Activated CD4-positive, alpha-beta T cell treated with anti-CD3 and anti-CD28 coated beads for 36 hours (primary cell): ENCODE results near the gene CLDN25. TPM values are rescaled to one million over a fixed set of nuclear protein-coding genes. Genes with fewer than 3 reads are reported as not detected.

Experiments
- ATAC-seq: fragments of 200-7000 bp; cut with Tn5 transposase; one replicate; pipeline ENCODE4 v1.10.0; 2021; ENCODE audit warnings: mild to moderate bottlenecking, moderate library complexity
- CTCF ChIA-PET: fragments of 350-600 bp; sonication (Branson Sonifier 250); formaldehyde crosslinking; loops from one replicate; lab custom pipeline; 2021; ENCODE audit warnings: antibody characterized with exemption; lab: Charles Lee
- POLR2A ChIA-PET: fragments of 350-600 bp; sonication (Branson Sonifier 250); formaldehyde crosslinking; loops from one replicate; lab custom pipeline; 2021; ENCODE audit warnings: antibody characterized with exemption, inconsistent platforms; lab: Charles Lee
- DNase-seq: peaks from one replicate; pipeline ENCODE4 v3.0.0-alpha.2; 2020
- H3K27ac Mint-ChIP-seq: one replicate; pipeline ENCODE4 v1.8.0; 2021; ENCODE audit warnings: mixed read lengths
- H3K27me3 Mint-ChIP-seq: one replicate; pipeline ENCODE4 v1.8.0; 2021; ENCODE audit warnings: mixed read lengths
- H3K36me3 Mint-ChIP-seq: one replicate; pipeline ENCODE4 v1.8.0; 2021; ENCODE audit warnings: low read depth, mixed read lengths
- H3K4me1 Mint-ChIP-seq: one replicate; pipeline ENCODE4 v1.8.0; 2021; ENCODE audit warnings: mixed read lengths
- H3K4me3 Mint-ChIP-seq: one replicate; pipeline ENCODE4 v1.8.0; 2021; ENCODE audit warnings: mild to moderate bottlenecking, moderate library complexity, mixed read lengths
- H3K9me3 Mint-ChIP-seq: one replicate; pipeline ENCODE4 v1.8.0; 2021; ENCODE audit warnings: low read depth, mixed read lengths
- intact Hi-C, 2 experiments: fragments of 100-400 bp; cut with DNase I in 1 of 2; cut with micrococcal nuclease in 1 of 2; formaldehyde crosslinking; loops; one replicate each; pipeline versions ENCODE4 v1.14.2 to v1.15.1; 2022 to 2024; cut with DNase I, micrococcal nuclease
- total RNA-seq, 2 experiments: library from RNA; stranded (reverse); gene quantifications; one replicate each; pipeline ENCODE4 v1.2.3, GENCODE V29; 2021

Gene CLDN25
- total RNA-seq, 2 experiments from 2014 or later: not detected

DNA sequence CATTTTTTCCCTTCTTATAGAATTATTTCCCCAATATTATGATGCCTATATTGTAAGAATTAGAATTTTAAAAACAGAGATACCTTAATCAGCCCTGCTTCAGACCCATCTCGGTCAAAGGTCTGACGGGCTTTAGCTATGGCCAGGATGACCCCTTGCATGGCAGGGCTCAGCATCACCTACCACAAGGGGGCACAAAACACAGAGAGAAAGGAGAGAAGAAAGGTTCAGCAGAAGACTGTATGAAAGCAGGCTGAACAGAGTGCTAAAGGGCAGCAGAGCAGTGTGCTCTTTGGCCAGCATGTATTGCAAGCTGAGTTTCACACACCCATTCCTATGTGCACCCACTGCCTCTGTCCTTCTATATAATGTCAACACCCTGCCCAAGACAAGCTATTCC, 26.8 kb downstream of the CLDN25 start:
- ChIA-PET CTCF (interaction anchor here (0.7 to 2.3 kb wide), 4 partner anchors 10 to 511 kb away, joined by 3 to 7 read pairs (median 4); no protein-coding TSS in a partner anchor), POLR2A (no interaction called here)
- Mint-ChIP-seq H3K36me3 (peaks cover 18% of the 10 kb centered on the region), H3K4me1 (no peaks in the 10 kb centered on the region), H3K9me3 (no peaks in the 10 kb centered on the region), H3K27ac (no peak overlapping the region), H3K27me3 (no peaks in the 10 kb centered on the region), H3K4me3 (no peak overlapping the region)
- DNase-seq (peak; percentile 29), ATAC-seq (no peak)
- intact Hi-C loops: loop anchor here (2.0 to 5.0 kb wide), 2 partner anchors 456 kb away; no protein-coding TSS in a partner anchor

DNA sequence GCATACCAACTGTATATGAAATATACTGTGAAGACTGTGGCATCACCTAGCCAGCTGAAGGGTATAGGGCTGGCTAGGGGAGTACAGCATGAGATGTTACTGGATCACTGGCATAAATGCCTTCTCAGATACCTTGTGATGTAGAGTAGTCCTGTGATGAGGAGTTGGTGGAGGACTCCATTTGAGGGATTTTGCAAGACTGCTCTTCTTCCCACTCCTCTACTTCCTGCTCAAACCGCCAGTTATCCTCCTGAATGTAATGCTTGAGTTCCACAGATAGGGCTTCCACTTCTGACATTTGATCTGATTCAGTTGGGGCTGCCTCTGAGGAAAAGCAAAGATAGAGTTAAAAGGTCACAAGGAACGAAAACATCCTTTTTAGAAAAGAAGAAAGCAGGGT, 29.3 kb downstream of the CLDN25 start:
- Mint-ChIP-seq H3K27ac (no peak overlapping the region), H3K36me3 (peaks cover 21% of the 10 kb centered on the region), H3K4me1 (no peaks in the 10 kb centered on the region), H3K4me3 (no peak overlapping the region), H3K27me3 (no peaks in the 10 kb centered on the region), H3K9me3 (no peaks in the 10 kb centered on the region)
- ChIA-PET POLR2A (no interaction called here), CTCF (no interaction called here)
- DNase-seq (no peak), ATAC-seq (no peak)
- intact Hi-C loops: loop anchor here in 1 of 2 experiments (5.0 kb wide), 1 partner anchor 453 kb away; no protein-coding TSS in a partner anchor

DNA sequence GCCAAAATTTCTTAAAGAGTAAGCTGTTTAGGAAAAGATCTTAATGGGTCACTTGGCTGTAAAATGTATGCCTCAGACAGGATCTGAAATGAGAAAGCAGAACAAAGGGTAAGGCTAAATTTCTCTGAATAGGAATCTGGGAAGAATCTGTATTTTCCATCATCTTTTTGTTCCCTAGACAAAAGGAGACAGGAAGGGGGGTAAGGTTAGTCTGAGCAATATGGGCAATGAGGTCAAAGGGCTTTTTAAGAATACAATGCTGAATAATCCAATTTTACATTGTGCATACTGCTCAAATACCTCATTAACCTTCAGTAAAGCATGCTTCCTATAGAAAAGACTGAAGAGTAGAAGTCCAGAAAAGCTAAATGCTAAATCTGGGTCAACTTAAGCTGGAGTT, 34.6 kb downstream of the CLDN25 start:
- intact Hi-C loops: no loop called here
- Mint-ChIP-seq H3K4me1 (no peaks in the 10 kb centered on the region), H3K27me3 (no peaks in the 10 kb centered on the region), H3K9me3 (no peaks in the 10 kb centered on the region), H3K4me3 (no peak overlapping the region), H3K36me3 (peaks cover 15% of the 10 kb centered on the region), H3K27ac (no peak overlapping the region)
- ChIA-PET CTCF (interaction anchor here (1.1 to 3.1 kb wide), 2 partner anchors 18 to 41 kb away, joined by 3 to 13 read pairs; partner anchors contain the start of gene ZW10), POLR2A (no interaction called here)
- DNase-seq (no peak), ATAC-seq (no peak)

DNA sequence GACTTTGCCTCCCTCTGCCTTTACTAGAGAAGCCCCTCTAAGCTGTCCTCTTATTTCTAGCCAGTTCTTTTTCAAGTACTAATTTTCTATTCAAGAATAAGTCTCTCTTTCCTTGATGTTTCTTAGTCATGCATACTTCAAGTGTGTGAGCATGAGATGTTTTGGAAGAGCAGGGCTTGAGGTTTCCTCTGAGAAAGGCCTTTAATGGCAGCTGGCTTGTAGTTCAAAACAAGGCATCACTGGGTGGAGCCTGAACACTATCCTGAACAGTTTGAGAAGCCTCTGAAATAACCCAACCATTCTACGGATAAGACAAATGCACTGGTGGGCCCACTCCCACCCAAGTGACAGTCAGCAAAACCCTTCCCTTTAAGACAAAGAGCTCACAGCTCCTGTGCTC, 37.6 kb downstream of the CLDN25 start:
- peaks cover 22% of the 10 kb centered on the region for H3K36me3 Mint-ChIP-seq
- POLR2A ChIA-PET: no interaction called here
- CTCF ChIA-PET: no interaction called here
- H3K27me3 Mint-ChIP-seq: no peaks in the 10 kb centered on the region
- H3K9me3 Mint-ChIP-seq: no peaks in the 10 kb centered on the region
- DNase-seq (no peak), ATAC-seq (no peak)
- intact Hi-C loops: no loop called here
- no peaks in the 10 kb centered on the region for H3K4me1 Mint-ChIP-seq
- H3K4me3 Mint-ChIP-seq: no peak overlapping the region
- H3K27ac Mint-ChIP-seq: no peak overlapping the region

DNA sequence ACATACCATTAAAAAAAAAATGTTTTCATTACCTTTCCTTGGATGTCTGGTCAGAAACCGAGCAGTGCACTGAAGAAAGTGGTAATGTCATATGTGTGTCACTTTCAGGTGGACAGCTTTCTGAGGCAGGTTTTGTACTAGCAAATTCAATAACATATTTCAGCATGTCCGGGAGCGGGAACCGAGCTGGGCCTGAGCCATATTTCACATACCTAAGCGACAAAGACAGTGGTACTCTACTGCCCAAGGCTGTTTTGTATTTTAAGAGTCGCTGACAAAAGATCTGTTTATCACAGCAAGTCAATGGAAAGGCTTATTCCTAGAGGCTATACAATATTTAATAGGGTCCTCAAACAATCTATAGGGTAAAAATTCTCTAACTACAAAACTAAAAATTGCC, 38.0 kb downstream of the CLDN25 start:
- ChIA-PET POLR2A (no interaction called here), CTCF (interaction anchor here (1.1 kb wide), 1 partner anchor 24 kb away, joined by 3 read pairs; no protein-coding TSS in a partner anchor)
- ATAC-seq (no peak), DNase-seq (no peak)
- H3K9me3 Mint-ChIP-seq: no peaks in the 10 kb centered on the region
- H3K36me3 Mint-ChIP-seq: peaks cover 23% of the 10 kb centered on the region
- H3K27ac Mint-ChIP-seq: no peak overlapping the region
- no peaks in the 10 kb centered on the region for H3K4me1 Mint-ChIP-seq
- H3K4me3 Mint-ChIP-seq: no peak overlapping the region
- intact Hi-C loops: no loop called here
- no peaks in the 10 kb centered on the region for H3K27me3 Mint-ChIP-seq

DNA sequence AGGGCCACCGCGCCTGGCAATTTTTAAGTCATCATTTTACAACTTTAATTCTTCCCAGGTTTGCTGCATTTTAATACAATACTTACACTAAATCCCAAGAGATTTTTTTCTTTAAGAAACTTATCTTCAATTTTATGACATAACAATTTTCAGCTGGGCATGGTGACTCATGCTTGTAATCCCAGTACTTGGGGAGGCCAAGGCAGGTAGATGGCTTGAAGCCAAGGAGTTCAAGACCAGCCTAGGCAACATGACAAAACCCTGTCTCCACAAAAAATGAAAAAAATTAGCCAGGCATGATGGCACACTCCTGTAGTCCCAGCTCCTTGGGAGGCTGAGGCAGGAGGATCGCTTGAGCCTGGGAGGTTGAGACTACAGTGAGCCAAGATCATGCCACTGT, 38.8 kb downstream of the CLDN25 start:
- no peak overlapping the region for H3K4me3 Mint-ChIP-seq
- no peaks in the 10 kb centered on the region for H3K4me1 Mint-ChIP-seq
- H3K9me3 Mint-ChIP-seq: no peaks in the 10 kb centered on the region
- no peak overlapping the region for H3K27ac Mint-ChIP-seq
- H3K36me3 Mint-ChIP-seq: peaks cover 30% of the 10 kb centered on the region
- intact Hi-C loops: no loop called here
- DNase-seq: no peak
- H3K27me3 Mint-ChIP-seq: no peaks in the 10 kb centered on the region
- ATAC-seq: no peak
- CTCF ChIA-PET: interaction anchor here (1.1 kb wide), 1 partner anchor 23 kb away, joined by 3 read pairs; no protein-coding TSS in a partner anchor
- POLR2A ChIA-PET: no interaction called here

DNA sequence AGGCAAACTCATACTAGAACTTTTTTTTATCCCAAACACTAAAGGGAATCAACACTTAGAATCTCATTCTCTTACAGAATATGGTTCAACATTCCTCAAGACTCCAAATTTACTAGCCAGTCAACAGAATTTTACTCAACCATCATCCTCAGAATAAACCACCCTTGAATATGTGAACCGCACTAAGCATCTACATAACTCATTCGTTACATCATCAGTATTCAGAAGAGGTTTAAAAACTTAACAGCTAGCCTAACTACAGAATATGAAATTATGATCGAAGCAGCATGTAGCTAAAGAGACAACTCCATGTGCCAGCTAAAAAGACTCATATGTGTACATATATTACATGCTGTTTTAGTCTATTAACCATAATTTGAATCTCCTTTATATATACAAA, 47.9 kb downstream of the CLDN25 start:
- no peak for ATAC-seq
- H3K9me3 Mint-ChIP-seq: peaks cover 2% of the 10 kb centered on the region
- ChIA-PET CTCF (interaction anchor here (0.6 kb wide), 1 partner anchor 515 kb away, joined by 9 read pairs; no protein-coding TSS in a partner anchor), POLR2A (no interaction called here)
- DNase-seq: no peak
- no peaks in the 10 kb centered on the region for H3K4me1 Mint-ChIP-seq
- no peak overlapping the region for H3K27ac Mint-ChIP-seq
- H3K27me3 Mint-ChIP-seq: no peaks in the 10 kb centered on the region
- no peak overlapping the region for H3K4me3 Mint-ChIP-seq
- intact Hi-C loops: no loop called here
- peaks cover 35% of the 10 kb centered on the region for H3K36me3 Mint-ChIP-seq

DNA sequence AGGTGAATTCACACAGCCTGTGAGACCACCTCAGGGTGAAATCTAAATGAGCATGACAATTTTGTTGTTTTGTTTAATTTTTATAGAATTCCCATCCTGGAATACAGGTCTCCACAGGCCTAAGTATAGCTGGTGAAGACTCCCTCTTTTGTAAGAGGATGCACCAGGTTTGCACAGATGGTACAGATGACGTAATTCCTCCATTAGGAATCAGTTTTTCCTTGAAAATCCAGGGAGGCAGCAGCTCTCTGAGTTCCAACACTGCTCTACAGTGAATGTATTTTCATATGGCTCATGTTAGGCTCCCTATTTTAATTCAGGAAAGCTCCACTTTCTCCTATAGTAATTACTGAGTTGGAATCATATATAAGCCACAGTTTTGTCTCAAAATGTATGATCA, 48.6 kb downstream of the CLDN25 start:
- ChIA-PET POLR2A (no interaction called here), CTCF (no interaction called here)
- intact Hi-C loops: no loop called here
- DNase-seq (no peak), ATAC-seq (no peak)
- Mint-ChIP-seq H3K27me3 (no peaks in the 10 kb centered on the region), H3K27ac (no peak overlapping the region), H3K4me3 (no peak overlapping the region), H3K36me3 (peaks cover 27% of the 10 kb centered on the region), H3K4me1 (no peaks in the 10 kb centered on the region), H3K9me3 (peaks cover 2% of the 10 kb centered on the region)

DNA sequence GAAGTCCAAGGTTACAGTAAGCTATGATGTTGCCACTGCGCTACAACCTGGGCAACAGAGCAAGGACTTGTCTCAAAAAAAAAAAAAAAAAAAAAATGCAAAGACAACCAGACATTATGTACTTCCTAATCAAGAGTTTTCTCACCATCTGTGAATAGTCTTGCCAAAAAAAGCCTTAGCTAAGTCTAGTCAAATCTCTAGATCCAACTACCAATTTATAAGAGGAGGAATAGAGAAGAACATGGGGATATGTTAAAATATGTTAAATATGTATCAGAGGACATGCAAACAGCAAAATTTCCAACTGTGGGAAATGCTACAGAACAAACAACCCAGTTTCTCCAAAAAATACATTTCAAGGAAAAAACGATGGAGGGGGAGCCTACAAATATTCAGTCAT, 50.2 kb downstream of the CLDN25 start:
- DNase-seq (no peak), ATAC-seq (no peak)
- Mint-ChIP-seq H3K36me3 (peaks cover 22% of the 10 kb centered on the region), H3K27ac (no peak overlapping the region), H3K27me3 (no peaks in the 10 kb centered on the region), H3K4me3 (no peak overlapping the region), H3K9me3 (peaks cover 2% of the 10 kb centered on the region), H3K4me1 (no peaks in the 10 kb centered on the region)
- POLR2A ChIA-PET: no interaction called here
- intact Hi-C loops: no loop called here
- CTCF ChIA-PET: no interaction called here

Other genes with a start within 250 kb of the CLDN25 start
- under 1 TPM; 0.32 to 0.46 TPM for gene TMPRSS5, start 73.5 kb upstream of the CLDN25 start, total RNA-seq
- gene ZW10, start 6.1 kb upstream of the CLDN25 start, total RNA-seq: 10 to 100 TPM; 16.9 to 18.5 TPM
- gene USP28, start 95.8 kb downstream of the CLDN25 start, total RNA-seq: 10 to 100 TPM; 38.6 to 43.9 TPM
- not detected for gene HTR3B, start 125.0 kb downstream of the CLDN25 start, total RNA-seq
- gene HTR3A, start 195.3 kb downstream of the CLDN25 start, total RNA-seq: not detected